Loucy (cell line): ENCODE results near the gene CBLN3.

Experiments used
- CTCF ChIP-seq: fragments of 200-600 bp; sonication (generic); conservative IDR thresholded peaks from 2 replicates; pipeline ENCODE4 v1.5.1; 2014; ENCODE audit warnings: mild to moderate bottlenecking, antibody characterized with exemption, low read length
- EZH2phosphoT487 ChIP-seq: fragments of 200-600 bp; IDR thresholded peaks from 2 replicates; pipeline ENCODE4 v1.6.1; 2018; ENCODE audit warnings: antibody characterized with exemption, mild to moderate bottlenecking, moderate library complexity, borderline replicate concordance

- TF ChIP-seq EZH2phosphoT487 = no peak
- TF ChIP-seq CTCF = no peak
Measured at GRCh38 chr14:24465368-24465767, 35.9 kb upstream of the CBLN3 start.
